Stomach (tissue), 9 donors: ENCODE measurements around the gene C1orf198. TPM values are rescaled to one million over a fixed set of nuclear protein-coding genes. Genes with fewer than 3 reads are reported as not detected.
A peak's percentile ranks its signal among the peaks of the same experiment; 100 is the strongest.

ENCODE experiments used
- DNase-seq, 2 donors: peaks; one replicate each; pipeline versions ENCODE4 v3.0.0 to v3.0.0-alpha.2; 2013 to 2019
- H3K27ac ChIP-seq, 5 donors: fragments of 200-600 bp in 4 of 5; sonication (generic) in 4 of 5; one replicate each; pipeline ENCODE4 v1.5.1; 2013 to 2019; ENCODE audit warnings: mild to moderate bottlenecking in 1 of 5, moderate library complexity in 1 of 5
- H3K27me3 ChIP-seq, 3 donors: fragments of 200-600 bp; sonication (generic); one replicate each; pipeline ENCODE4 v1.5.1; 2017 to 2019; ENCODE audit warnings: mixed run types in 1 of 3
- H3K36me3 ChIP-seq, 4 donors: fragments of 200-600 bp; sonication (generic); 1 replicate in 3 of 4; 2 replicates in 1 of 4; pipeline ENCODE4 v1.5.1; 2016 to 2019
- H3K4me1 ChIP-seq, 4 donors: fragments of 200-600 bp; sonication (generic); one replicate each; pipeline ENCODE4 v1.5.1; 2016 to 2019
- H3K4me3 ChIP-seq, 4 donors: fragments of 200-600 bp; sonication (generic) in 3 of 4; one replicate each; pipeline ENCODE4 v1.5.1; 2016 to 2019; ENCODE audit warnings: mild to moderate bottlenecking in 1 of 4
- H3K9me3 ChIP-seq, 4 donors: fragments of 200-600 bp; sonication (generic); one replicate each; pipeline ENCODE4 v1.5.1; 2016 to 2019
- CTCF ChIP-seq, 7 experiments: fragments of 450-650 bp in 4 of 7; fragments of 200-600 bp in 3 of 7; sonication (generic) in 3 of 7; IDR thresholded peaks; one replicate each; pipeline ENCODE4 v1.5.1; 2016 to 2019; ENCODE audit warnings: antibody characterized with exemption in 7 of 7, control low read depth in 2 of 7, mild to moderate bottlenecking in 1 of 7
- EP300 ChIP-seq: sonication (generic); formaldehyde crosslinking; IDR thresholded peaks from one replicate; pipeline ENCODE4 v1.6.1; 2017; ENCODE audit warnings: antibody characterized with exemption
- POLR2A ChIP-seq, 4 donors: fragments of 450-650 bp; IDR thresholded peaks; one replicate each; pipeline ENCODE4 v1.6.1; 2016; ENCODE audit warnings: antibody characterized with exemption in 4 of 4, control low read depth in 2 of 4, mild to moderate bottlenecking in 1 of 4, moderate library complexity in 1 of 4
- POLR2AphosphoS5 ChIP-seq, 3 donors: sonication (generic); formaldehyde crosslinking; IDR thresholded peaks; one replicate each; pipeline ENCODE4 v1.6.1; 2016; ENCODE audit warnings: antibody characterized with exemption in 3 of 3
- WGBS, 5 donors: extraction: QIAGEN DNeasy Blood & Tissue Kit in 3 of 5; methylation state at CpG; one replicate each; pipeline versions ENCODE4 v1.1.5 to v1.1.7; 2013 to 2018; 5-methylcytosine and 5-hydroxymethylcytosine counted together
- intact Hi-C: fragments of 100-400 bp; cut with DNase I; formaldehyde crosslinking; loops from one replicate; pipeline ENCODE4 v1.15.1; 2023; ENCODE audit warnings: low total_unique reads
- polyA plus RNA-seq, 3 donors: library from polyadenylated mRNA; stranded (reverse); fragments of 200-250 nt; gene quantifications; one replicate each; pipeline ENCODE4 v1.2.3, GENCODE V29; 2013
- total RNA-seq, 5 donors: library from RNA; depleted of rRNA; stranded (reverse); fragments of >200 nt; gene quantifications; one replicate each; pipeline versions ENCODE4 v1.1.0 to v1.2.3, GENCODE V29; 2014 to 2016
- donor health status: healthy with polysubstance abuse.
- donor health status: Bipolar disorder and iron deficiency.
- donor health status: healthy.

C1orf198 gene
- total and polyA plus RNA-seq, 8 donors, result 11.3 to 69.3 (median 32.4) TPM

DNA sequence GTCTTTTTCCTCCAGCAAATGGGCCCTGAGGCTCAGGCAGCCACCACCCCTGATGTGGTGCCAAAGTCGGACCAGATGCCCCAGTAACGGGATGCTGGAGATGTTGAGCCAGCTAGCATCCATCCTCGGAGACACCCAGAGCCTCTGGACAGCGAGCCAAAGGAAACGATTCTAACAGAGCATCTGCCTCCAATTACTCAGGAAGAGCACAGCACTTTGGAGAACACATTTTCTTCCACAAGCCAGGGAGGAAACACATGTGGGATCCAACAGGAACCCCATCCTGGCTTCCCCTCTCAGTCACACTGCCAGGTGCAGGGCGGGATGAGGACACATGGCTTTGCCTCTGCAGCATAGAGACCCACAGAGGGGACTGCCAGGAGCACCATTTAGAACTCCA lies 44.9 kb downstream of the C1orf198 start:
- intact Hi-C loops, result no loop called here
- 64 to 78% (median 71%) methylated on average over 4 to 6 of the region's 6 CpGs for WGBS, 5 donors
- peak in 1 of 2 donors; percentile 81 for DNase-seq
- Histone ChIP-seq H3K36me3 (no peaks in the 10 kb centered on the region), H3K27me3 (no peaks in the 10 kb centered on the region), H3K4me3 (no peak overlapping the region), H3K4me1 (peaks cover 29 to 59% (median 42%) of the 10 kb centered on the region in 4 donors), H3K9me3 (no peaks in the 10 kb centered on the region), H3K27ac (peak overlapping the region in 4 of 5 donors; percentile 83 to 89 (median 84))
- TF ChIP-seq POLR2AphosphoS5 (IDR thresholded peaks at IDR 0.05) (no peak), POLR2A (IDR thresholded peaks at IDR 0.05) (no peak), EP300 (no peak), CTCF (IDR thresholded peaks at IDR 0.05) (no peak)

DNA sequence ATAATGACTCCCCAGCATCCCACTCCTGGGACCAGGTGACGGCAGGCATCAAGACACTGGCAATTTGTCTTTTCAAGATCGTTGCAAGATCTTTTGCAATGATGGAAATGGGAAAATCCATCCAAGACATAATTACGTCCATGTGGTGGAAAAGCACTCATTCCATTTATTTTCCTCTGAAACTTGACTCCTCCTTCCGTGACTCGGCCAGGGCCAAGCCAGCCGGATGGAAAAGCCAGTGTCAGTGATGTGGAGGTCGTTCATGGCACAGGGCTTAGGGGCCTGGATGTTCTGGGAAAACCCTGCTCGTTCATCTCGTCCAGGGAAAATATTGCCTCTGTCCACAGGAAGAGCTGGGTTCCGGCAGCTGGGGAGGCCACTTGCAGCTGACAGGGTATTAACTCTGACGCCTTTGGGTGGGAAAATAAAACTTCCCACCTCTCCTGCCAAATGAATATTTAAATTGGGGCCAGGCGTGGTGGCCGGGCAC lies 46.2 kb downstream of the C1orf198 start:
- TF ChIP-seq CTCF (IDR thresholded peaks at IDR 0.05) (no peak), POLR2AphosphoS5 (IDR thresholded peaks at IDR 0.05) (peak in 1 of 3 donors; percentile 4), EP300 (no peak), POLR2A (IDR thresholded peaks at IDR 0.05) (no peak)
- 78 to 86% (median 83%) methylated on average over 13 of the region's 13 CpGs for WGBS, 5 donors
- Histone ChIP-seq H3K27ac (peak overlapping the region in 2 of 5 donors; percentile 14 to 89), H3K27me3 (no peaks in the 10 kb centered on the region), H3K9me3 (no peaks in the 10 kb centered on the region), H3K4me1 (peaks cover 24 to 49% (median 37%) of the 10 kb centered on the region in 4 donors), H3K4me3 (no peak overlapping the region), H3K36me3 (no peaks in the 10 kb centered on the region)
- DNase-seq, result peak in 1 of 2 donors; percentile 66
- intact Hi-C loops, result no loop called here

DNA sequence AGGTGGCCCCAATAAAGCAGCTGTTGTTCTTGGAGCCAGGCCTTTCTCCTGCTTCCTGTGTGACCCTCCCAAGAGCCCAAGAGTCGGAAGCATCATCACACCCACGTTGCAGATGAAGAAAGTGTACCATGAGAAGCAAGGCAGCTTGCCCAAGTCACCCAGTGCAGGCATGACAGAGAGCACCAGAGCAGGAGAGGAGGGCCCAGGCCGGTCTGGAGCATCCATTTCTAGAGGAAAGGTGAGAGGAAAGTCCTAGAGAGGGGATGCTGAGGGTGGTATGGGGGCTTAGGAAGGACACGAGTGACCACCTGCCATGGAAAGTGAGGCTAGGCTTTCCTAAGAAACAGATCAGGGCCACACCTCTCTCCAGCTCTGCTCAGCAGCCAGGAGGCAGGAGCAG lies 47.0 kb downstream of the C1orf198 start:
- intact Hi-C loops, result no loop called here
- H3K9me3 ChIP-seq, result no peaks in the 10 kb centered on the region
- no peak overlapping the region for H3K27ac ChIP-seq
- 71 to 92% (median 82%) methylated on average over 4 of the region's 4 CpGs for WGBS, 5 donors
- DNase-seq, result no peak
- no peak overlapping the region for H3K4me3 ChIP-seq
- peaks cover 24 to 42% (median 32%) of the 10 kb centered on the region in 4 donors for H3K4me1 ChIP-seq
- H3K27me3 ChIP-seq, result no peaks in the 10 kb centered on the region
- no peaks in the 10 kb centered on the region for H3K36me3 ChIP-seq
- TF ChIP-seq POLR2AphosphoS5 (IDR thresholded peaks at IDR 0.05) (no peak), EP300 (no peak), CTCF (IDR thresholded peaks at IDR 0.05) (no peak), POLR2A (IDR thresholded peaks at IDR 0.05) (no peak)

- no peak for TF ChIP-seq POLR2AphosphoS5 (IDR thresholded peaks at IDR 0.05)
- TF ChIP-seq EP300, result no peak
- no peak for TF ChIP-seq POLR2A (IDR thresholded peaks at IDR 0.05)
- no peak for TF ChIP-seq CTCF (IDR thresholded peaks at IDR 0.05)
- no peaks in the 10 kb centered on the region for H3K27me3 ChIP-seq
- no peak for DNase-seq
- no peaks in the 10 kb centered on the region for H3K36me3 ChIP-seq
- 82 to 95% (median 87%) methylated on average over 4 of the region's 4 CpGs for WGBS, 5 donors
- H3K4me1 ChIP-seq, result peaks cover 18 to 34% (median 25%) of the 10 kb centered on the region in 4 donors
- intact Hi-C loops, result no loop called here
- no peak overlapping the region for H3K4me3 ChIP-seq
- no peak overlapping the region for H3K27ac ChIP-seq
- no peaks in the 10 kb centered on the region for H3K9me3 ChIP-seq
Measured at GRCh38 chr1:230820568-230820967, 47.8 kb downstream of the C1orf198 start.
